Mesendoderm (in vitro differentiated cells): Measurements from ENCODE around the gene SETD6.

Source experiments
- DNase-seq: peaks from one replicate; pipeline ENCODE4 v3.0.0; 2013
- H2AK5ac ChIP-seq: 2 replicates; pipeline ENCODE4 v1.6.1; 2013; ENCODE audit warnings: low read length, inconsistent platforms
- H2BK120ac ChIP-seq: 2 replicates; pipeline ENCODE4 v1.6.1; 2013; ENCODE audit warnings: low read depth, mild to moderate bottlenecking, low read length, moderate library complexity, mixed read lengths
- H2BK15ac ChIP-seq: replicated peaks from 2 replicates; pipeline ENCODE4 v1.6.1; 2013; ENCODE audit warnings: low read depth, mild to moderate bottlenecking, moderate library complexity
- H2BK5ac ChIP-seq: 2 replicates; pipeline ENCODE4 v1.6.1; 2013; ENCODE audit warnings: low read length, inconsistent platforms
- H3K18ac ChIP-seq: 2 replicates; pipeline ENCODE4 v1.6.1; 2013; ENCODE audit warnings: mild to moderate bottlenecking, low read length, mixed read lengths
- H3K23ac ChIP-seq: one replicate; pipeline ENCODE4 v1.6.1; 2013; ENCODE audit warnings: low read length
- H3K27ac ChIP-seq: 2 replicates; pipeline ENCODE4 v1.5.1; 2013; ENCODE audit warnings: low read depth, mild to moderate bottlenecking, inconsistent platforms, low read length, moderate library complexity
- H3K27me3 ChIP-seq: 2 replicates; pipeline ENCODE4 v1.6.1; 2013; ENCODE audit warnings: low read length, control low read depth, mild to moderate bottlenecking, inconsistent platforms; ENCODE audit not compliant: insufficient read depth, poor library complexity
- H3K36me3 ChIP-seq: 2 replicates; pipeline ENCODE4 v1.6.1; 2013; ENCODE audit warnings: low read length, inconsistent platforms; ENCODE audit not compliant: control insufficient read depth, insufficient read depth
- H3K4ac ChIP-seq: one replicate; pipeline ENCODE4 v1.6.1; 2013; ENCODE audit warnings: low read depth, mild to moderate bottlenecking, low read length, moderate library complexity
- H3K4me1 ChIP-seq: 2 replicates; pipeline ENCODE4 v1.6.1; 2013; ENCODE audit warnings: low read depth, low read length, inconsistent platforms; ENCODE audit not compliant: control insufficient read depth
- H3K4me2 ChIP-seq: 2 replicates; pipeline ENCODE4 v1.6.1; 2013; ENCODE audit warnings: low read length
- H3K4me3 ChIP-seq: 2 replicates; pipeline ENCODE4 v1.5.1; 2013; ENCODE audit warnings: mild to moderate bottlenecking, low read length
- H3K56ac ChIP-seq: one replicate; pipeline ENCODE4 v1.6.1; 2013; ENCODE audit warnings: low read length
- H3K79me1 ChIP-seq: 2 replicates; pipeline ENCODE4 v1.6.1; 2013; ENCODE audit warnings: low read length, inconsistent platforms
- H3K79me2 ChIP-seq: 2 replicates; pipeline ENCODE4 v1.6.1; 2013; ENCODE audit warnings: mild to moderate bottlenecking, low read length; ENCODE audit not compliant: control insufficient read depth, insufficient read depth
- H3K9ac ChIP-seq: 2 replicates; pipeline ENCODE4 v1.6.1; 2013; ENCODE audit warnings: low read length, inconsistent platforms
- H4K5ac ChIP-seq: one replicate; pipeline ENCODE4 v1.6.1; 2013; ENCODE audit warnings: low read length
- H4K8ac ChIP-seq: one replicate; pipeline ENCODE4 v1.6.1; 2013; ENCODE audit warnings: low read depth, mild to moderate bottlenecking, control low read depth, low read length, moderate library complexity
- WGBS: extraction: QIAGEN DNeasy Blood & Tissue Kit; methylation state at CpG from one replicate; pipeline ENCODE4 v1.1.7; 2013; ENCODE audit warnings: low lambda C conversion rate, missing lambda C conversion rate; ENCODE audit not compliant: insufficient coverage; ENCODE audit errors: extremely low coverage; 5-methylcytosine and 5-hydroxymethylcytosine counted together

The SETD6 gene

DNA sequence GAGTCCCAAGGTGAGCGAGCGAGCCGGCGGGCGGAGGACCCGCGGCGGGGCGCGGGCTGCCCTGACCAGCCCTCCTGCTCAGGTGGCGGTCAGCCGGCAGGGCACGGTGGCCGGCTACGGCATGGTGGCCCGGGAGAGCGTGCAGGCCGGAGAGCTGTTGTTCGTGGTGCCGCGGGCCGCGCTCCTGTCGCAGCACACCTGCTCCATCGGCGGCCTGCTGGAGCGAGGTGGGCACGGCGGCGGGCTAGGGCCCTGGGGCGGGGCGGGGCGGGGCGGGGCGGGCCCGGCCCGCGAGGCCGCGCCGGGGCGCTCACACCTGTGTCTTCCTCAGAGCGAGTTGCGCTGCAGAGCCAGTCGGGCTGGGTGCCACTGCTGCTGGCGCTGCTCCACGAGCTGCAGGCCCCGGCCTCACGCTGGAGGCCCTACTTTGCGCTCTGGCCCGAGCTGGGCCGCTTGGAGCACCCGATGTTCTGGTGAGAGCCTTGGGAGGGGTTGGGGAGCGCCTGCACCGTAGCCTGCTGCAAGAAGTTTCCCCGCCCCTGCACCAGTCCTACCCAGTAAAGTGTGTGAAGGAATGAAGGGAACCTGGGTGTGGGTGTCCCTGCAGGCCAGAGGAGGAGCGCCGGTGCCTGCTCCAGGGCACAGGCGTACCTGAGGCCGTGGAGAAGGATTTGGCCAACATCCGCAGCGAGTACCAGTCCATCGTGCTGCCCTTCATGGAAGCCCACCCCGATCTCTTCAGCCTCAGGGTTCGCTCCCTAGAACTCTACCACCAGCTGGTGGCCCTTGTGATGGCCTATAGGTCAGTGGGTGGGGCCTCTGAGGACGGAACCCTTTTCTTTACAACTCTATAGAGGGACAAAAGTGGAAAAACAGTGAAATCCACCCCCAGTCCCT, 802 bp downstream of the SETD6 start:
- no peak overlapping the region for H2BK120ac ChIP-seq
- peak overlapping the region; percentile 75 for H3K4me3 ChIP-seq
- peak overlapping the region; percentile 92 for H3K56ac ChIP-seq
- no peaks in the 10 kb centered on the region for H3K27me3 ChIP-seq
- peak overlapping the region; percentile 44 for H3K18ac ChIP-seq
- peak; percentile 66 for DNase-seq
- H2BK5ac ChIP-seq, result no peak overlapping the region
- no peak overlapping the region for H2BK15ac ChIP-seq
- peak overlapping the region; percentile 90 for H3K9ac ChIP-seq
- H4K8ac ChIP-seq, result no peak overlapping the region
- peaks cover 6% of the 10 kb centered on the region for H3K79me2 ChIP-seq
- H3K79me1 ChIP-seq, result peaks cover 10% of the 10 kb centered on the region
- H3K4me1 ChIP-seq, result no peaks in the 10 kb centered on the region
- peak overlapping the region; percentile 25 for H3K4ac ChIP-seq
- peak overlapping the region; percentile 53 for H3K23ac ChIP-seq
- WGBS, result no CpG with 5 or more reads among the region's 66 CpGs
- H2AK5ac ChIP-seq, result no peak overlapping the region
- peaks cover 22% of the 10 kb centered on the region for H3K36me3 ChIP-seq
- peak overlapping the region; percentile 89 for H3K4me2 ChIP-seq
- H4K5ac ChIP-seq, result no peak overlapping the region
- H3K27ac ChIP-seq, result no peak overlapping the region

DNA sequence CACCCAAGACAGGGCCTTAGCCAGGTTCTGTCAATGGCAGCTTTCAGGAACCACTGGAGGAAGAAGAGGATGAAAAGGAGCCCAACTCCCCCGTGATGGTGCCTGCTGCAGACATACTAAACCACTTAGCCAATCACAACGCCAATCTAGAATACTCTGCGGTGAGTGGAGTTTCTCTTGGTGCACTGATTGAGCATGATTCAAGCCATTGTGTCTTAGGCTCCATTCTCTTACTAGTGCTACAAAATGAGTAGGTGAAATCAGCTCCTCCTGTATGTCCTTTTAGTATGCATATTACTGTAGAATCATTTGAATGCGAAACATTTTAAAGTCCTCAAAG, 1.4 kb downstream of the SETD6 start:
- peaks cover 24% of the 10 kb centered on the region for H3K36me3 ChIP-seq

GRCh38 chr16:58518083-58518979, 3.0 kb downstream of the SETD6 start:
- no peaks in the 10 kb centered on the region for H3K4me1 ChIP-seq
- no peak overlapping the region for H3K56ac ChIP-seq
- no peak overlapping the region for H2BK120ac ChIP-seq
- peaks cover 6% of the 10 kb centered on the region for H3K79me2 ChIP-seq
- no peak overlapping the region for H3K18ac ChIP-seq
- H4K8ac ChIP-seq, result no peak overlapping the region
- H3K9ac ChIP-seq, result no peak overlapping the region
- H2BK5ac ChIP-seq, result no peak overlapping the region
- H3K4ac ChIP-seq, result no peak overlapping the region
- H3K27me3 ChIP-seq, result no peaks in the 10 kb centered on the region
- no peak overlapping the region for H2AK5ac ChIP-seq
- no peak overlapping the region for H3K4me2 ChIP-seq
- H3K4me3 ChIP-seq, result no peak overlapping the region
- peaks cover 28% of the 10 kb centered on the region for H3K36me3 ChIP-seq
- H2BK15ac ChIP-seq, result no peak overlapping the region
- H3K79me1 ChIP-seq, result peaks cover 10% of the 10 kb centered on the region
- no peak overlapping the region for H4K5ac ChIP-seq
- no peak overlapping the region for H3K27ac ChIP-seq
- WGBS, result no CpG with 5 or more reads among the region's 8 CpGs
- H3K23ac ChIP-seq, result no peak overlapping the region
- DNase-seq, result no peak

More for the DNA sequence above, 1.4 kb downstream of the SETD6 start:
- Histone ChIP-seq H3K4me3 (no peak overlapping the region), H3K4ac (no peak overlapping the region), H3K4me2 (no peak overlapping the region), H4K5ac (no peak overlapping the region), H3K9ac (no peak overlapping the region), H2BK5ac (no peak overlapping the region), H3K56ac (no peak overlapping the region), H2BK120ac (no peak overlapping the region), H2BK15ac (no peak overlapping the region), H3K27ac (no peak overlapping the region), H3K79me2 (peaks cover 6% of the 10 kb centered on the region), H3K27me3 (no peaks in the 10 kb centered on the region), H2AK5ac (no peak overlapping the region), H3K4me1 (no peaks in the 10 kb centered on the region), H4K8ac (no peak overlapping the region), H3K23ac (no peak overlapping the region), H3K18ac (no peak overlapping the region), H3K79me1 (peaks cover 10% of the 10 kb centered on the region)
- DNase-seq, result no peak
- WGBS, result no CpG with 5 or more reads among the region's 4 CpGs

DNA sequence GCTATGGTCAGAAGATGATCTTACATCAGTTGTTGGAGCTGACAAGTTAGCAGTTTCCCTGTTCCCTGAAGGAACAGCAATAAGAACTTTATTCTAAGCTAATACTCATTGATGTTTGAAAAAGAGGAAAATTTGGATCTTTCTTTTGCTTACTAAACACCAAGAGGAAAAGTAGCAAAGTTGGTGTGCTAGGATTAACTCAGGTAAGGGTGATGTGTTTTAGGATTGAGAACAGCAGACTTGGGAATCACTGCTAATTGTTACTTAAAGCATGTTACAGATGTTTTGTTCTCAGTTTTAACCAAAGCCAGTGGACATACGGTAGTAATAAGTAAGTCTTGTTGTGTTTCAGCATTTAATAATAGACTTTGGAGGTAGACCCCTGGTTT, 3.7 kb downstream of the SETD6 start:
- no peak overlapping the region for H3K56ac ChIP-seq
- no peak overlapping the region for H3K27ac ChIP-seq
- no peak overlapping the region for H3K23ac ChIP-seq
- H3K4me3 ChIP-seq, result no peak overlapping the region
- H2BK15ac ChIP-seq, result no peak overlapping the region
- peaks cover 10% of the 10 kb centered on the region for H3K79me1 ChIP-seq
- H2BK120ac ChIP-seq, result no peak overlapping the region
- no peaks in the 10 kb centered on the region for H3K4me1 ChIP-seq
- H3K4ac ChIP-seq, result no peak overlapping the region
- H2AK5ac ChIP-seq, result no peak overlapping the region
- no CpG with 5 or more reads among the region's 1 CpG for WGBS
- H3K18ac ChIP-seq, result no peak overlapping the region
- H3K27me3 ChIP-seq, result no peaks in the 10 kb centered on the region
- no peak overlapping the region for H4K5ac ChIP-seq
- H4K8ac ChIP-seq, result no peak overlapping the region
- H3K36me3 ChIP-seq, result peaks cover 28% of the 10 kb centered on the region
- no peak overlapping the region for H2BK5ac ChIP-seq
- no peak overlapping the region for H3K9ac ChIP-seq
- H3K79me2 ChIP-seq, result peaks cover 6% of the 10 kb centered on the region
- H3K4me2 ChIP-seq, result no peak overlapping the region
- no peak for DNase-seq

- H3K23ac ChIP-seq, result no peak overlapping the region
- no peak overlapping the region for H3K4ac ChIP-seq
- no peak overlapping the region for H3K27ac ChIP-seq
- DNase-seq, result no peak
- H3K36me3 ChIP-seq, result peaks cover 28% of the 10 kb centered on the region
- H2AK5ac ChIP-seq, result no peak overlapping the region
- no peaks in the 10 kb centered on the region for H3K4me1 ChIP-seq
- H3K27me3 ChIP-seq, result no peaks in the 10 kb centered on the region
- no peak overlapping the region for H4K8ac ChIP-seq
- H3K56ac ChIP-seq, result no peak overlapping the region
- H3K79me2 ChIP-seq, result peaks cover 6% of the 10 kb centered on the region
- H2BK15ac ChIP-seq, result no peak overlapping the region
- no peak overlapping the region for H2BK120ac ChIP-seq
- no peak overlapping the region for H4K5ac ChIP-seq
- no peak overlapping the region for H3K4me3 ChIP-seq
- H3K4me2 ChIP-seq, result no peak overlapping the region
- H3K9ac ChIP-seq, result no peak overlapping the region
- peaks cover 10% of the 10 kb centered on the region for H3K79me1 ChIP-seq
- no peak overlapping the region for H2BK5ac ChIP-seq
- H3K18ac ChIP-seq, result no peak overlapping the region
Observed at GRCh38 chr16:58519707-58520106, 4.4 kb downstream of the SETD6 start.
